Stimulated activated CD8-positive, alpha-beta memory T cell treated with anti-CD3 and anti-CD28 coated beads, Interleukin-7, amount 100 ng/mL, for 4 hours (primary cell): ENCODE measurements around the gene SHISA6.

Source experiments
- DNase-seq, 2 donors: peaks; one replicate each; pipeline ENCODE4 v3.0.0-alpha.2; 2020; ENCODE audit warnings: low read depth in 2 of 2

SHISA6 gene

GRCh38 chr17:11353601-11354000, 112.6 kb downstream of the SHISA6 start:
- no peak for DNase-seq

GRCh38 chr17:11356371-11356770, 115.4 kb downstream of the SHISA6 start:
- DNase-seq: no peak

- DNase-seq: no peak
These were observed 122.6 kb downstream of the SHISA6 start for GRCh38 chr17:11363565-11364117.

- no peak for DNase-seq
These were observed 125.3 kb downstream of the SHISA6 start for GRCh38 chr17:11366272-11366850.

GRCh38 chr17:11369575-11369974, 128.6 kb downstream of the SHISA6 start:
- no peak for DNase-seq

GRCh38 chr17:11372692-11373091, 131.7 kb downstream of the SHISA6 start:
- no peak for DNase-seq

GRCh38 chr17:11378506-11378905, 137.5 kb downstream of the SHISA6 start:
- DNase-seq: no peak

- DNase-seq: no peak
These were observed 139.7 kb downstream of the SHISA6 start for GRCh38 chr17:11380761-11381160.

- DNase-seq: no peak
These were observed 142.1 kb downstream of the SHISA6 start for GRCh38 chr17:11383157-11383556.

- no peak for DNase-seq
These were observed 143.1 kb downstream of the SHISA6 start for GRCh38 chr17:11384131-11384530.

DNA sequence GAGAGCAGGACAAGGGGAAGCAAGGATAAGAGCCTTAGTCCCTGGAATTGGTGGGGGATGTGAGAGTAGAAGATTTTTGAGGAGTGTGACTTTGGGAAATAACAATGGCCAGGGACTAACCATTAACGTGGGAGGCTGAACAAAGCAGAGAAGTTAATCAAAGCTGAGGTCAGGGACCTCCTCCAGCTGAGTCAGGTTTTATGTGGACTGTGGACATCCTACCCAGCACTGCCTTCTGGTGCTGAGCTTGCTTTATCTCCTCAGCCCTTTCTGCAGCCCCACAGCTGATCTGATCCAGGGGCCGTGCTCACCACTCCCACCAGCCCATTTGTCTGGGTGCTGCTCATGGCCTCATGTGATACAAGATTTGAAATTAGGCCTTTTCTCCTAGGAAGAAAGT, 146.6 kb downstream of the SHISA6 start:
- DNase-seq: no peak

GRCh38 chr17:11388054-11388453, 147.0 kb downstream of the SHISA6 start:
- no peak for DNase-seq

DNA sequence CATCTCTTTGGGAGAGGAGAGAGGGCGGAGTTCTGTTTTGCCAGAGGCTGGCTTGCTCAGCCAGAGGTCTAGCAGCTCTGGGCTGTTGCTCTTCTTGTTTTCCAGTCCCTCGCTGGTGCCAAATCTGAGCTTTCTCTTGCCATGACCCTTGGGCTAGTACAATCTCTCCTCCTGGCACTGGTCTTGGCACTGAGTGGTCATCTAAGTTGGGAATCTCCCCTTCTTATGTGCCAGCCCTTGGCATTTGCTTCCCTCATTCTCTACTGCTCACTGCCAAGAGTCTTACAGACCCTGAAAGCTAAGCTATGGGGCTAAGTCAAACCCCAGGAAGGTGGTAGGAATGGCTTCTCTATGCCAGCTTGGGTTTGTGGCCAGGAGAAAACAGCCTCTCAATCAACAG, 148.6 kb downstream of the SHISA6 start:
- no peak for DNase-seq

DNA sequence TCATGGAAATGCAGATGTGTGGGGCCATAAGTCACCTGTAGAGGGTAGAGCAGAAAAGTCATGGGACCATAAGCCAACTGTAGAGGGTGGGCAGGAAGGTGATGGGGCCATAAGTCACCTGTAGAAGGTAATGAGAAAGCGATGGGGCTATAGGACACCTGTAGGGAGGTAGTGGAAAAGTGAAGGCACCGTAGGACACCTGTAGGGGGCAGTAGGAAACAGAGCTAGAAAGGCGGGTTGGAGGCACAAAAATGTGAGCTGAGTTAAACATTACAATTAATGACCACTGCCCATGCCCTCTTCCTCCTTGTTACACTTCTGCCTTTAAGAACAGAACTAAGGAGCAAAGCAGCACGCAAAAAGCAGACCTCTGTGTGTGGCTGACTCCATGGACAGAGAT, 150.1 kb downstream of the SHISA6 start:
- no peak for DNase-seq

DNA sequence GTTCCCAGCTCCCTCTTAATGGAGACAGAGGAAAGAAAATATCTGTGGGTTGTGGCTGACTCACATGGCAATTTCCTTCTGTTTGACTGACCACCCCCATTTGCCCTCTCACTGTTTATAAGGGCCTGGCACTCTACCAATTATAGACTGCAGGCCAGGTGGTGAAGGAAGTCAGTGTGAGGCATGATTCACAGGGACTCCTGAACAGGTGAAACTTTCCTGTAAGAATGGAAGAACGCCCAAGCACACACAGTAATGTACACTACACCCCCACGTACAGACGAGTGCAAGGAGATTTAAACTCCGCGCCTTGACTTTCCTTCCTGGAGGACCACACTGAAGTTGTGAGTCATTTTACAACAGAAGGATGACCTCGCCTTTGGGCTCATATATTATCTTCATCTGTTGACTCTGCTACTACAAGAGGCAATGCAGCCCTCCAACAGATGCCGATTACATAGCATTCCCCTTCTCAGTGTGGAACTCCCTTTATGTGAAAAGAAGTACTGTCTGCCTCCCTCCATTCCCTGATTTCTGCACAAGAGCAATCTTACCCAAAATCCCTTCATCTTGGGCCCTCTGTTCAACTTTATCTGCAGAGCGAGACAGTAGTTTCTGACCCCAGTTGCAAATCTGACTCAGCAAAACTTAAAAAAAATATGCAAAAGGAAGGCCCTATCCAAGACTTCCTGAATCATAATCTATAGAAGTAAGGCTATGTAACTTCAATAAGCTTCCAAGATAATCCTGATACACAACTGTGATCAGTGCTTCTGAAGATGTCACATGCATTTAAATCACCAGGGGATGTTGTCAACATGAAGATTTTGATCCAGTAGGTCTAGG, 163.6 kb downstream of the SHISA6 start:
- no peak for DNase-seq

DNA sequence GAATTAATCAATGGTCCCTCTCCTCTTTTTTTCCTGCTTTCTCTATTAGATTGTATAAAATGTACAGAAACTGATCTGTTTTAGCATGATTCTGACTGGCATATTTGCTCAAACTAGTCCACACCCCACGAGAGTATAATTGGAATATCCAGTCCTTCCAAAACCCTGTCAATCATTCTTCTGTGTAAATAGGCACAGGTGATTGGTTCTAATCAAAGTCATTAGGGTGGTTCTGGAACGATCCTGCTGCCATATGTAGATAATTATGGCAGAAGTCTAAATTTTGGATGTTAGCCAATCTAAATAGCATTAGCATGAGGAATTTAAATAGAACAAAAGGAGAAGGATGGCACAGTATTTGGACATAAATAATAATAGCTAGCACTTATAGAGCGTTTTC, 165.7 kb downstream of the SHISA6 start:
- no peak for DNase-seq

DNA sequence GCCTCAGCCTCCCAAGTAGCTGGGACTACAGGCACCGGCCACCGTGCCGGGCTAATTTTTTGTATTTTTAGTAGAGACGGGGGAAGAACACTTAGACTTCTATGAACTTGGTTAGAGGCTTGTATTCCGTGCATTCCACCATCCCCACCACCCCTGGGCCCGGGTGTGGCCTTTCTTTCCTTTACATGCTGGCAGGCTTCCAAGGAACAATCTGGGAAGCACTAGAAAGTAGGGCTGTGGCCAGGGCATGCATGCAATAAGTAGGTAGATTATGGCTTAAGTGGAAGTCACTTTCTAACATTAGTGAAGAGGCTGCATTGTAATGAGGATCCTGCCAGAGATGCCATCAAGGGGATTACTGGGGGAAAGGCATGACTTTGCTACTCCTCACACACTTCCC, 171.6 kb downstream of the SHISA6 start:
- DNase-seq: no peak

DNA sequence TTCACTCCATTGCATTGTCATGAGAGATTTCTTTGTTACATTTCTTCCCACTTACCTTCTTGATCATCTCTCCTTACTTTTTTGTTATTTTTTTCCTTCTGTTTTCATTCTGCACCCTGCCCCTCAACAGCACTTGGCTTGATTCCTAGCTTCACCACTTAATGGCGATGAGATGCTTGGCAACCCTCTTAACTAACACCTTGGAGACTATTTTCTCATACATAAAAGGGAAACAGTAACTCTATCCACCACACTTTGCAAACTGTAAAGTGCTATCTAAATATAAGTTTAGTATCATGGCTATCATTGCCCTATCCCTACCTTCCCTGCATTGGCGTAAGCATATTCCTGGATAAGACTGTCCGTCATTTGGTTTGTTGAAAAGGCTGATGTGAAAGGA, 177.3 kb downstream of the SHISA6 start:
- DNase-seq: no peak

DNA sequence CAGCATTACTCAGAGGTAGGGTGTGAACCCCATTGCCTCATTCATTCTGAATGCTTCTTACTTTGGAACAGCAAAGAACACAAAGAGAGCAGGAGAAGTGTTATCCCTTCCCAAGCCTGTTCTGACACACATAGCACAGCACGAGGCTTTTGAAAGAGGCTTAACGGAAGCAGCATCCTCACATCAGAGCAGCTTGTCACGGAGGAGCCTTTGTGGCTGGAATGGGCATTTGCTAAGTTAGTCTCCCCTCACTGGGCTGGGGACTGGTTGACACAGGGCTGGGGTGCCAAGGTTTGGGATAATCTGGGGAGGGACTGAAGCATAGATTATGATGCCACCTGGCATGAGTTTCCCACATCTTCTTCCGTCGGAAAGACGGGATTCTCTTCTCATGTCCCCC, 189.7 kb downstream of the SHISA6 start:
- no peak for DNase-seq

- DNase-seq: no peak
These were observed 197.7 kb downstream of the SHISA6 start for GRCh38 chr17:11438673-11439072.

- DNase-seq: no peak
These were observed 200.0 kb downstream of the SHISA6 start for GRCh38 chr17:11441004-11441403.

GRCh38 chr17:11446316-11446715, 205.3 kb downstream of the SHISA6 start:
- DNase-seq: no peak

DNA sequence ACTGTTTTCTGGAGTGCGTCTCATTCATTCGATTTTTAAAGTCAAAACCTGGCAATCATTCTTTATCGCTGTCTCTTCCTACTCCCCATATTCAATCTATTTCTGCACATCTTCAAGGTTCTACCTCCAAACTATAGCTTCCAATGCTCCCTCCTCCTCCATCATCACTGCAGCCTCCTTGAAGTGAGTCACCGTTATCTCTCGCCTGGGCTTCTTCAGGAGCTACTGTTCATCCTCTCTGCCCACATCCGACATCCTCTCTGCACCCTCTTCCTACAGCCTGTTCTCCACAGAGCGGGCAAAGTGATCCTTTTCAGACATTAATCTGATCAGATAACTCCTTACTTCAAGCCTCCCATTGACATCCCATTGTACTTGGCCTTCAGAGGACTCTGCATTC, 213.1 kb downstream of the SHISA6 start:
- DNase-seq: no peak
